HepG2 (cell line): ENCODE data around the gene SEC24B. TPM values are rescaled to one million over a fixed set of nuclear protein-coding genes. Genes with fewer than 3 reads are reported as not detected.

ENCODE experiments used
- ATAC-seq: fragments of 200-7000 bp; cut with Tn5 transposase; 3 replicates; pipeline ENCODE4 v1.9.1; 2020; ENCODE audit warnings: mild to moderate bottlenecking, moderate library complexity
- BruUV-seq: library from RNA; stranded (reverse); fragments of 400-500 nt; replicated peaks from 2 replicates; lab custom pipeline; 2021; lab: Mats Ljungman, UMichigan
- CTCF ChIA-PET: fragments of 300-600 bp; formaldehyde crosslinking; extraction: SDS; loops from one replicate; lab custom pipeline; 2021; ENCODE audit warnings: low total read pairs, inconsistent platforms, low intra/inter-chr PET ratio; lab: Yijun Ruan, JAX
- POLR2A ChIA-PET: fragments of 350-600 bp; sonication (Branson Sonifier 250); formaldehyde crosslinking; loops from one replicate; lab custom pipeline; 2020; ENCODE audit warnings: antibody characterized with exemption, inconsistent platforms; lab: Yijun Ruan, JAX
- DNase-seq: peaks from one replicate; pipeline ENCODE4 v3.0.0-alpha.2; 2015; ENCODE audit warnings: low spot score
- FAIRE-seq: peaks from 3 replicates; lab custom pipeline; 2011; peaks lifted over from hg19 to GRCh38; lab: Jason Lieb, UNC
- H2AFZ ChIP-seq: one replicate; pipeline ENCODE4 v1.6.1; 2011; ENCODE audit warnings: low read length, inconsistent platforms
- H3K27ac ChIP-seq: fragments of 300-600 bp; 3 replicates; pipeline ENCODE4 v1.8.0; 2011; ENCODE audit warnings: mixed run types, mild to moderate bottlenecking, mixed read lengths, low read length, inconsistent platforms; ENCODE audit not compliant: insufficient read depth; ENCODE audit errors: extremely low read length
- H3K27me3 ChIP-seq, 2 experiments: fragments of 200-600 bp in 1 of 2; 2 replicates in 1 of 2; 3 replicates in 1 of 2; pipeline versions ENCODE4 v1.6.0 to v1.8.0; 2011; ENCODE audit warnings: low read length in 2 of 2, mild to moderate bottlenecking in 2 of 2, moderate library complexity in 2 of 2, inconsistent platforms in 1 of 2; ENCODE audit not compliant: insufficient read depth in 2 of 2, control insufficient read depth in 1 of 2
- H3K36me3 ChIP-seq, 2 experiments: fragments of 200-600 bp in 1 of 2; replicated peaks in 1 of 2; 2 replicates in 1 of 2; 3 replicates in 1 of 2; pipeline versions ENCODE4 v1.5.1 to v1.8.0; 2011; ENCODE audit warnings: low read length in 2 of 2, inconsistent platforms in 1 of 2; ENCODE audit not compliant: insufficient read depth in 2 of 2, control insufficient read depth in 1 of 2
- H3K4me1 ChIP-seq: 2 replicates; pipeline ENCODE4 v1.5.1; 2012; ENCODE audit warnings: low read length, inconsistent platforms; ENCODE audit not compliant: insufficient read depth
- H3K4me2 ChIP-seq: 2 replicates; pipeline ENCODE4 v1.6.0; 2011; ENCODE audit warnings: low read depth, low read length, inconsistent platforms
- H3K4me3 ChIP-seq, 3 experiments: fragments of 200-600 bp in 1 of 3; sonication (generic), shearing (Covaris generic) in 1 of 3; replicated peaks in 1 of 3; 2 replicates each; pipeline ENCODE4 v1.5.1; 2011 to 2016; ENCODE audit warnings: low read length in 3 of 3, inconsistent platforms in 2 of 3, low read depth in 2 of 3, mild to moderate bottlenecking in 2 of 3, control low read depth in 1 of 3, mixed read lengths in 1 of 3; ENCODE audit not compliant: insufficient read depth in 1 of 3
- H3K79me2 ChIP-seq: one replicate; pipeline ENCODE4 v1.6.1; 2011; ENCODE audit warnings: low read length, inconsistent platforms; ENCODE audit not compliant: insufficient read depth
- H3K9ac ChIP-seq: 2 replicates; pipeline ENCODE4 v1.6.0; 2011; ENCODE audit warnings: mild to moderate bottlenecking, low read depth, low read length, inconsistent platforms; ENCODE audit not compliant: insufficient read depth
- H3K9me3 ChIP-seq: 2 replicates; pipeline ENCODE4 v1.5.1; 2012; ENCODE audit warnings: mild to moderate bottlenecking, low read length
- H4K20me1 ChIP-seq: 2 replicates; pipeline ENCODE4 v1.6.0; 2011; ENCODE audit warnings: inconsistent platforms, mild to moderate bottlenecking, low read length, moderate library complexity; ENCODE audit not compliant: insufficient read depth
- FOXK1 ChIP-seq: sonication (generic); formaldehyde crosslinking; IDR thresholded peaks from 2 replicates; pipeline ENCODE4 v1.4.0; 2020; ENCODE audit warnings: low read depth, missing genetic modification reagents, borderline replicate concordance
- GABPA ChIP-seq, 2 experiments: IDR thresholded peaks; 2 replicates each; pipeline ENCODE4 v1.6.1; 2011 to 2016; ENCODE audit warnings: low read depth in 2 of 2, low read length in 1 of 2, missing biosample characterization in 1 of 2, missing genetic modification characterization in 1 of 2
- HMGXB3 ChIP-seq: sonication (generic); formaldehyde crosslinking; IDR thresholded peaks from 2 replicates; pipeline ENCODE4 v1.4.0; 2020; ENCODE audit warnings: missing genetic modification reagents, borderline replicate concordance
- PHF20 ChIP-seq: sonication (generic); formaldehyde crosslinking; IDR thresholded peaks from 2 replicates; pipeline ENCODE4 v1.5.0; 2020; ENCODE audit warnings: mild to moderate bottlenecking, missing genetic modification reagents
- SMYD3 ChIP-seq: sonication (generic); formaldehyde crosslinking; IDR thresholded peaks from 2 replicates; pipeline ENCODE4 v1.8.1; 2023; ENCODE audit warnings: mild to moderate bottlenecking, missing genetic modification reagents
- STAG1 ChIP-seq: sonication (generic); formaldehyde crosslinking; IDR thresholded peaks from 2 replicates; pipeline ENCODE4 v1.4.0; 2020; ENCODE audit warnings: missing genetic modification reagents
- TFDP1 ChIP-seq: IDR thresholded peaks from 2 replicates; pipeline ENCODE4 v1.6.1; 2016; ENCODE audit warnings: missing compliant biosample characterization, missing genetic modification reagents, borderline replicate concordance
- ZBTB33 ChIP-seq: sonication (generic); formaldehyde crosslinking; IDR thresholded peaks from 2 replicates; pipeline ENCODE4 v1.4.0; 2020; ENCODE audit warnings: missing genetic modification reagents
- ZBTB38 ChIP-seq: sonication (generic); formaldehyde crosslinking; IDR thresholded peaks from 2 replicates; pipeline ENCODE4 v1.5.1; 2020; ENCODE audit warnings: mild to moderate bottlenecking, missing genetic modification reagents
- WGBS: methylation state at CpG from one replicate; pipeline ENCODE4 v1.1.6; 2017; ENCODE audit warnings: low lambda C conversion rate; 5-methylcytosine and 5-hydroxymethylcytosine counted together
- in situ Hi-C: cut with HindIII; loops from 2 replicates; pipeline ENCODE4 v1.10.0; 2017; ENCODE audit warnings: low pct_unique_long_range_greater_than_20kb; ENCODE audit not compliant: extremely low pct_ligation_motif_present
- intact Hi-C: fragments of 100-400 bp; cut with micrococcal nuclease; formaldehyde crosslinking; loops from one replicate; pipeline ENCODE4 v1.10.0; 2022; ENCODE audit not compliant: unreplicated experiment
- polyA plus RNA-seq, 8 experiments: library from polyadenylated mRNA; depleted of rRNA in 3 of 8; stranded (reverse) in 7 of 8; unstranded in 1 of 8; fragments of >200 nt; fragmentation: Illumina TruSeq in 4 of 8; extraction: Trizol in 4 of 8; gene quantifications; 2 replicates each; pipeline versions ENCODE4 v1.2.1 to v1.2.3, GENCODE V29; 2011 to 2016; ENCODE audit warnings: low read depth in 4 of 8, missing spikeins in 1 of 8, mixed read lengths in 1 of 8; ENCODE audit not compliant: insufficient read depth in 1 of 8
- total RNA-seq, 5 experiments: library from RNA; depleted of rRNA; stranded (reverse); fragments of >200 nt; fragmentation: Illumina TruSeq; extraction: Trizol; gene quantifications; 2 replicates each; pipeline ENCODE4 v1.2.3, GENCODE V29; 2016; ENCODE audit warnings: low read depth in 1 of 5

SEC24B gene
- total and polyA plus RNA-seq, 2 of the 13 experiments (the other 11 are each of a cell fraction or from before 2014, with no cell fraction given), result 14.6 to 39.0 TPM

- no TSS peak for BruUV-seq
- DNase-seq (no peak), FAIRE-seq (no peak), ATAC-seq (no peak)
- no peaks in the 10 kb centered on the region for H3K36me3 ChIP-seq
- no peaks in the 10 kb centered on the region for H3K4me1 ChIP-seq
- no peaks in the 10 kb centered on the region for H3K79me2 ChIP-seq
- in situ Hi-C loops, result no loop called here
- H2AFZ ChIP-seq, result no peak overlapping the region
- TF ChIP-seq FOXK1, result no peak
- TF ChIP-seq GABPA (IDR thresholded peaks at IDR 0.05; ENCODE audit: low read depth, low read length), result no peak
- TF ChIP-seq GABPA (CRISPR knock-in tag; IDR thresholded peaks at IDR 0.05; ENCODE audit: low read depth), result no peak
- no peak for TF ChIP-seq STAG1 (CRISPR knock-in tag)
- no peak for TF ChIP-seq PHF20
- TF ChIP-seq TFDP1 (CRISPR knock-in tag), result no peak
- TF ChIP-seq ZBTB38 (CRISPR knock-in tag), result no peak
- TF ChIP-seq SMYD3 (CRISPR knock-in tag), result no peak
- TF ChIP-seq HMGXB3 (CRISPR knock-in tag), result no peak
- no peak for TF ChIP-seq ZBTB33
- no peak overlapping the region for H3K9ac ChIP-seq
- ChIA-PET POLR2A (no interaction called here), CTCF (no interaction called here)
- no peaks in the 10 kb centered on the region for H3K27me3 ChIP-seq
- H3K9me3 ChIP-seq, result no peaks in the 10 kb centered on the region
- intact Hi-C loops, result no loop called here
- no peak overlapping the region for H3K4me2 ChIP-seq
- H3K27ac ChIP-seq, result no peak overlapping the region
- H4K20me1 ChIP-seq, result no peaks in the 10 kb centered on the region
- 63% methylated on average over 4 of the region's 4 CpGs for WGBS
- no peak overlapping the region for H3K4me3 ChIP-seq
Observed at GRCh38 chr4:109588176-109588575, 154.6 kb downstream of the SEC24B start.
